Measurements from ENCODE around the gene PSTPIP1. TPM values are rescaled to one million over a fixed set of nuclear protein-coding genes. Genes with fewer than 3 reads are reported as not detected.

The PSTPIP1 gene
- total and polyA plus RNA-seq, 2 of the 8 experiments (the other 6 are each of a cell fraction or from before 2014, with no cell fraction given), result 1.6 to 1.8 TPM

DNA sequence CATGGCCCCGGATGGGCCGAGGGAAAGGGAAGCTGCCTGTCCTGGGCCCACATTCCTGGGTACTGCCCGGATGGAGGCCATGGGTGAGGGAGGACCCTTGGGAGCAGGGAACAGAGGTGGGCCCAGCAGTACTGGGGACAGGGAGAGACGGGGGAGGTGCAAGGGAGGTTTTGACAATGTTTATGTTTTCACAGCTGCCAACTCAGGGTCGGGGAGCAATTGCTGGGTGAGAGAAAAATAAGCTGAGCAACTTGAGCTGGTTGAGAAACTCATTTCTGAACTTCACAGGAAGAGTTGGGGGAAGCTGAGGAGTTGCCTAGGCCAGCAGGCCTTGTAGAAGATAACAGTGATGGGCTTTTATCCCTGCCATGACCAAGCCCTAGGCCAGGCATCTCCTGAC, 87.0 kb downstream of the PSTPIP1 start:
- H2AK5ac ChIP-seq (ENCODE audit: low read depth, low read length), result peak overlapping the region; percentile 24; the same call in 1 of the 2 replicates
- H3K27me3 ChIP-seq (replicated peaks in 1 of 4; ENCODE audit: control insufficient read depth in 3 of 4, extremely low read depth in 1 of 4, insufficient read depth in 3 of 4, low read length in 3 of 4), result peaks cover 0 to 4% (median 1%) of the 10 kb centered on the region in 4 experiments; a peak in 2 of 7 replicates
- FAIRE-seq (no peak), DNase-seq (ENCODE audit: low read depth in 1 of 2, low spot score in 2 of 2) (no peak)
- no peak overlapping the region for H3K4ac ChIP-seq (replicated peaks; ENCODE audit: insufficient read length, low read depth, low read length)
- H2BK12ac ChIP-seq (ENCODE audit: low read depth, low read length), result 0 out of 2 replicates have a peak overlapping the region, but pooled peaks have one; percentile 27
- no peak overlapping the region for H3K23ac ChIP-seq (ENCODE audit: insufficient read length)
- no peaks in the 10 kb centered on the region for H4K20me1 ChIP-seq (replicated peaks in 1 of 2; ENCODE audit: control insufficient read depth in 1 of 2, insufficient read depth in 2 of 2, low read length in 2 of 2)
- ChIA-PET POLR2A (ENCODE audit: partially characterized antibody) (interaction anchor here (1.4 kb wide), 1 partner anchor 11 kb away, joined by 5 read pairs; the partner anchor contains the start of gene TSPAN3), CTCF (ENCODE audit: partially characterized antibody) (interaction anchor here (1.1 to 1.7 kb wide), 3 partner anchors 12 to 47 kb away, joined by 3 to 6 read pairs (median 4); no protein-coding TSS in a partner anchor)
- no peak overlapping the region for H3K56ac ChIP-seq (replicated peaks; ENCODE audit: insufficient read length, low read depth, low read length)
- H4K91ac ChIP-seq (replicated peaks; ENCODE audit: insufficient read length, low read length), result peak overlapping the region; percentile 54
- no peak overlapping the region for H3K4me2 ChIP-seq (ENCODE audit: insufficient read depth in 1 of 2, low read depth in 2 of 2, low read length in 2 of 2)
- 77% methylated on average over 5 of the region's 5 CpGs; no CpG with 5 or more reads in 1 of the 2 experiments for WGBS, 2 experiments (ENCODE audit: extremely low coverage in 1 of 2, insufficient coverage in 1 of 2, insufficient read length in 1 of 2, insufficient replicate concordance in 2 of 2, low coverage in 1 of 2, low lambda C conversion rate in 2 of 2, missing lambda C conversion rate in 1 of 2)
- H3K23me2 ChIP-seq (ENCODE audit: low read depth, low read length), result no peaks in the 10 kb centered on the region
- H3K36me3 ChIP-seq (ENCODE audit: control insufficient read depth in 2 of 4, insufficient read depth in 4 of 4, low read length in 3 of 4), result no peaks in the 10 kb centered on the region
- H2AFZ ChIP-seq (ENCODE audit: low read length), result no peak overlapping the region
- H3K4me1 ChIP-seq (replicated peaks in 1 of 4; ENCODE audit: control insufficient read depth in 3 of 4, insufficient read depth in 4 of 4, low read length in 3 of 4), result peaks cover 0 to 5% (median under 1%) of the 10 kb centered on the region in 4 experiments; a peak in 4 of 7 replicates
- no peak overlapping the region for H3K4me3 ChIP-seq (ENCODE audit: extremely low read depth in 1 of 4, insufficient read depth in 2 of 4, low read depth in 3 of 4, low read length in 4 of 4)
- H3K79me1 ChIP-seq (ENCODE audit: low read depth, low read length), result no peaks in the 10 kb centered on the region
- no peak overlapping the region for H3K9ac ChIP-seq (replicated peaks in 1 of 4; ENCODE audit: extremely low read depth in 1 of 4, low read depth in 3 of 4, low read length in 3 of 4)
- H3K14ac ChIP-seq (ENCODE audit: insufficient read length), result no peak overlapping the region
- H3K79me2 ChIP-seq (ENCODE audit: control insufficient read depth in 1 of 2, insufficient read depth in 2 of 2, low read length in 2 of 2), result no peaks in the 10 kb centered on the region
- H3K27ac ChIP-seq (ENCODE audit: low read depth, low read length), result no peak overlapping the region
- no peak overlapping the region; the same call in 1 of the 2 replicates for H4K8ac ChIP-seq (ENCODE audit: extremely low read depth, insufficient read depth, low read length)
- H2BK20ac ChIP-seq (ENCODE audit: low read length), result no peak overlapping the region; the same call in 1 of the 2 replicates
- no peak overlapping the region for H4K5ac ChIP-seq (ENCODE audit: insufficient read length, low read depth, low read length)
- H2BK15ac ChIP-seq (ENCODE audit: low read length), result no peak overlapping the region
- H2BK5ac ChIP-seq (ENCODE audit: low read depth, low read length), result peak overlapping the region; percentile 16; the same call in 1 of the 2 replicates
- no peaks in the 10 kb centered on the region for H3K9me3 ChIP-seq (ENCODE audit: insufficient read depth in 2 of 2, low read depth in 1 of 2, low read length in 1 of 2)
- H3K18ac ChIP-seq (ENCODE audit: extremely low read depth, low read length), result no peak overlapping the region
- no peak overlapping the region for H2BK120ac ChIP-seq (replicated peaks; ENCODE audit: low read depth, low read length)
- TF ChIP-seq RXRA (IDR thresholded peaks at IDR 0.05; ENCODE audit: insufficient read depth, low read depth, low read length) (no peak), KDM1A (IDR thresholded peaks at IDR 0.05; ENCODE audit: borderline replicate concordance, low read length) (no peak), SIN3A (conservative IDR thresholded peaks at IDR 0.05 in 1 of 2, IDR thresholded peaks at IDR 0.05 in 1 of 2; ENCODE audit: low read depth in 1 of 2, low read length in 2 of 2) (no peak), TEAD4 (IDR thresholded peaks at IDR 0.05; ENCODE audit: low read depth, low read length) (no peak), SAP30 (IDR thresholded peaks at IDR 0.05; ENCODE audit: insufficient read depth, insufficient replicate concordance, low read length) (no peak), HDAC2 (IDR thresholded peaks at IDR 0.05; ENCODE audit: borderline replicate concordance in 1 of 2, low read depth in 2 of 2, low read length in 2 of 2) (no peak), TAF7 (optimal IDR thresholded peaks at IDR 0.05; ENCODE audit: borderline replicate concordance, low read depth, low read length) (no peak), TAF1 (IDR thresholded peaks at IDR 0.05; ENCODE audit: low read depth, low read length) (no peak), POLR2AphosphoS5 (IDR thresholded peaks at IDR 0.05; ENCODE audit: low read depth, low read length) (no peak), CBX8 (IDR thresholded peaks at IDR 0.05; ENCODE audit: borderline replicate concordance, low read depth, low read length) (no peak), TCF12 (IDR thresholded peaks at IDR 0.05; ENCODE audit: low read depth, low read length) (no peak)
- TF ChIP-seq, protein P1, sequence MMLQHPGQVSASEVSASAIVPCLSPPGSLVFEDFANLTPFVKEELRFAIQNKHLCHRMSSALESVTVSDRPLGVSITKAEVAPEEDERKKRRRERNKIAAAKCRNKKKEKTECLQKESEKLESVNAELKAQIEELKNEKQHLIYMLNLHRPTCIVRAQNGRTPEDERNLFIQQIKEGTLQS (IDR thresholded peaks at IDR 0.05; ENCODE audit: insufficient read depth, low read depth, low read length), result no peak
